ENCODE data around the gene SLC4A1AP. TPM values are rescaled to one million over a fixed set of nuclear protein-coding genes. Genes with fewer than 3 reads are reported as not detected.

The SLC4A1AP gene
- total and polyA plus RNA-seq, 9 of the 15 experiments (the other 6 are each of a cell fraction or from before 2014, with no cell fraction given), result 8.1 to 40.5 (median 35.3) TPM

DNA sequence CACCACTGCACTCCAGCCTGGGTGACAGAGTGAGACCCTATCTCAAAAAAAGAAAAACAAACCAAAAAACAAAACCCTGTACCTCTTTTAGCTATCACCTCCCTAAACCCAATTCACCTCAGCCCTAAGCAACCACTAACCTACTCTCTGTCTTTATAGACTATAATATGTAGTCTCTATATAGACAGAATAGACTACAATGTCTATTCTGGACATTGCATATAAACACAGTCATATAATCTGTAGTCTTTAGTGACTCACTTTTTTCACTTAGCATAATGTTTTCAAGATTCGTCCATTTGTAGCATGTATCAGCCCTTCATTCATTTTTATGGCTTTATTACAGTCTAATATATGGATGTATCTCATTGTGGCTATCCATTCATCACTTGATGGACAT, 70.6 kb downstream of the SLC4A1AP start:
- Histone ChIP-seq H3K9ac (ENCODE audit: insufficient read depth in 1 of 2, low read depth in 2 of 2, low read length in 2 of 2) (no peak overlapping the region), H2AFZ (ENCODE audit: low read depth, low read length) (no peak overlapping the region), H4K20me1 (replicated peaks; ENCODE audit: control insufficient read depth, insufficient read depth, low read length) (no peaks in the 10 kb centered on the region), H3K27me3 (ENCODE audit: control insufficient read depth in 2 of 2, insufficient read depth in 2 of 2, low read length in 2 of 2) (peaks cover 5 to 25% of the 10 kb centered on the region in 2 experiments; a peak in 3 of 5 replicates), H3K36me3 (ENCODE audit: control insufficient read depth, insufficient read depth, low read length) (no peaks in the 10 kb centered on the region), H3K9me3 (replicated peaks; ENCODE audit: control insufficient read depth, insufficient read depth, low read depth, low read length) (no peaks in the 10 kb centered on the region), H3K9me1 (ENCODE audit: control insufficient read depth, insufficient read depth, low read length) (no peaks in the 10 kb centered on the region), H3K4me2 (ENCODE audit: insufficient read depth, low read length) (no peak overlapping the region), H3K79me2 (ENCODE audit: control insufficient read depth, insufficient read depth, low read length) (no peaks in the 10 kb centered on the region), H3K4me1 (replicated peaks in 1 of 2; ENCODE audit: control insufficient read depth in 2 of 2, insufficient read depth in 2 of 2, low read length in 2 of 2) (peaks cover 7 to 15% of the 10 kb centered on the region in 2 experiments; a peak in 3 of 5 replicates), H3K4me3 (no peak overlapping the region), H3K27ac (ENCODE audit: extremely low read depth, low read depth, low read length) (no peak overlapping the region)
- POLR2A ChIA-PET, result interaction anchor here (0.6 kb wide), 1 partner anchor 18 kb away, joined by 3 read pairs; no protein-coding TSS in a partner anchor
- DNase-seq (ENCODE audit: extremely low read depth in 1 of 4, low spot score in 3 of 4) (no peak), ATAC-seq (no peak), FAIRE-seq (no peak)
- BruUV-seq (replicated peaks), result no TSS peak
- 23% methylated on average over 1 of the region's 1 CpG for WGBS (ENCODE audit: insufficient coverage, low coverage, missing lambda C conversion rate)
- CTCF ChIA-PET (ENCODE audit: low intra/inter-chr PET ratio), result no interaction called here
- in situ Hi-C loops (cut with MboI), result no loop called here
- intact Hi-C loops (cut with micrococcal nuclease), result no loop called here
- TF ChIP-seq PHB2 (IDR thresholded peaks at IDR 0.05; ENCODE audit: low read depth) (no peak), PCBP1 (IDR thresholded peaks at IDR 0.05; ENCODE audit: low read depth, low read length, poor library complexity, severe bottlenecking) (no peak), HDAC3 (IDR thresholded peaks at IDR 0.05; ENCODE audit: borderline replicate concordance, partially characterized antibody) (no peak), ZNF212 (CRISPR knock-in tag; IDR thresholded peaks at IDR 0.05) (no peak)
- TF ChIP-seq, protein P1, sequence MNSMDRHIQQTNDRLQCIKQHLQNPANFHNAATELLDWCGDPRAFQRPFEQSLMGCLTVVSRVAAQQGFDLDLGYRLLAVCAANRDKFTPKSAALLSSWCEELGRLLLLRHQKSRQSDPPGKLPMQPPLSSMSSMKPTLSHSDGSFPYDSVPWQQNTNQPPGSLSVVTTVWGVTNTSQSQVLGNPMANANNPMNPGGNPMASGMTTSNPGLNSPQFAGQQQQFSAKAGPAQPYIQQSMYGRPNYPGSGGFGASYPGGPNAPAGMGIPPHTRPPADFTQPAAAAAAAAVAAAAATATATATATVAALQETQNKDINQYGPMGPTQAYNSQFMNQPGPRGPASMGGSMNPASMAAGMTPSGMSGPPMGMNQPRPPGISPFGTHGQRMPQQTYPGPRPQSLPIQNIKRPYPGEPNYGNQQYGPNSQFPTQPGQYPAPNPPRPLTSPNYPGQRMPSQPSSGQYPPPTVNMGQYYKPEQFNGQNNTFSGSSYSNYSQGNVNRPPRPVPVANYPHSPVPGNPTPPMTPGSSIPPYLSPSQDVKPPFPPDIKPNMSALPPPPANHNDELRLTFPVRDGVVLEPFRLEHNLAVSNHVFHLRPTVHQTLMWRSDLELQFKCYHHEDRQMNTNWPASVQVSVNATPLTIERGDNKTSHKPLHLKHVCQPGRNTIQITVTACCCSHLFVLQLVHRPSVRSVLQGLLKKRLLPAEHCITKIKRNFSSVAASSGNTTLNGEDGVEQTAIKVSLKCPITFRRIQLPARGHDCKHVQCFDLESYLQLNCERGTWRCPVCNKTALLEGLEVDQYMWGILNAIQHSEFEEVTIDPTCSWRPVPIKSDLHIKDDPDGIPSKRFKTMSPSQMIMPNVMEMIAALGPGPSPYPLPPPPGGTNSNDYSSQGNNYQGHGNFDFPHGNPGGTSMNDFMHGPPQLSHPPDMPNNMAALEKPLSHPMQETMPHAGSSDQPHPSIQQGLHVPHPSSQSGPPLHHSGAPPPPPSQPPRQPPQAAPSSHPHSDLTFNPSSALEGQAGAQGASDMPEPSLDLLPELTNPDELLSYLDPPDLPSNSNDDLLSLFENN (IDR thresholded peaks at IDR 0.05; ENCODE audit: low read depth in 2 of 2, low read length in 2 of 2), result no peak
- TF ChIP-seq, protein P2, sequence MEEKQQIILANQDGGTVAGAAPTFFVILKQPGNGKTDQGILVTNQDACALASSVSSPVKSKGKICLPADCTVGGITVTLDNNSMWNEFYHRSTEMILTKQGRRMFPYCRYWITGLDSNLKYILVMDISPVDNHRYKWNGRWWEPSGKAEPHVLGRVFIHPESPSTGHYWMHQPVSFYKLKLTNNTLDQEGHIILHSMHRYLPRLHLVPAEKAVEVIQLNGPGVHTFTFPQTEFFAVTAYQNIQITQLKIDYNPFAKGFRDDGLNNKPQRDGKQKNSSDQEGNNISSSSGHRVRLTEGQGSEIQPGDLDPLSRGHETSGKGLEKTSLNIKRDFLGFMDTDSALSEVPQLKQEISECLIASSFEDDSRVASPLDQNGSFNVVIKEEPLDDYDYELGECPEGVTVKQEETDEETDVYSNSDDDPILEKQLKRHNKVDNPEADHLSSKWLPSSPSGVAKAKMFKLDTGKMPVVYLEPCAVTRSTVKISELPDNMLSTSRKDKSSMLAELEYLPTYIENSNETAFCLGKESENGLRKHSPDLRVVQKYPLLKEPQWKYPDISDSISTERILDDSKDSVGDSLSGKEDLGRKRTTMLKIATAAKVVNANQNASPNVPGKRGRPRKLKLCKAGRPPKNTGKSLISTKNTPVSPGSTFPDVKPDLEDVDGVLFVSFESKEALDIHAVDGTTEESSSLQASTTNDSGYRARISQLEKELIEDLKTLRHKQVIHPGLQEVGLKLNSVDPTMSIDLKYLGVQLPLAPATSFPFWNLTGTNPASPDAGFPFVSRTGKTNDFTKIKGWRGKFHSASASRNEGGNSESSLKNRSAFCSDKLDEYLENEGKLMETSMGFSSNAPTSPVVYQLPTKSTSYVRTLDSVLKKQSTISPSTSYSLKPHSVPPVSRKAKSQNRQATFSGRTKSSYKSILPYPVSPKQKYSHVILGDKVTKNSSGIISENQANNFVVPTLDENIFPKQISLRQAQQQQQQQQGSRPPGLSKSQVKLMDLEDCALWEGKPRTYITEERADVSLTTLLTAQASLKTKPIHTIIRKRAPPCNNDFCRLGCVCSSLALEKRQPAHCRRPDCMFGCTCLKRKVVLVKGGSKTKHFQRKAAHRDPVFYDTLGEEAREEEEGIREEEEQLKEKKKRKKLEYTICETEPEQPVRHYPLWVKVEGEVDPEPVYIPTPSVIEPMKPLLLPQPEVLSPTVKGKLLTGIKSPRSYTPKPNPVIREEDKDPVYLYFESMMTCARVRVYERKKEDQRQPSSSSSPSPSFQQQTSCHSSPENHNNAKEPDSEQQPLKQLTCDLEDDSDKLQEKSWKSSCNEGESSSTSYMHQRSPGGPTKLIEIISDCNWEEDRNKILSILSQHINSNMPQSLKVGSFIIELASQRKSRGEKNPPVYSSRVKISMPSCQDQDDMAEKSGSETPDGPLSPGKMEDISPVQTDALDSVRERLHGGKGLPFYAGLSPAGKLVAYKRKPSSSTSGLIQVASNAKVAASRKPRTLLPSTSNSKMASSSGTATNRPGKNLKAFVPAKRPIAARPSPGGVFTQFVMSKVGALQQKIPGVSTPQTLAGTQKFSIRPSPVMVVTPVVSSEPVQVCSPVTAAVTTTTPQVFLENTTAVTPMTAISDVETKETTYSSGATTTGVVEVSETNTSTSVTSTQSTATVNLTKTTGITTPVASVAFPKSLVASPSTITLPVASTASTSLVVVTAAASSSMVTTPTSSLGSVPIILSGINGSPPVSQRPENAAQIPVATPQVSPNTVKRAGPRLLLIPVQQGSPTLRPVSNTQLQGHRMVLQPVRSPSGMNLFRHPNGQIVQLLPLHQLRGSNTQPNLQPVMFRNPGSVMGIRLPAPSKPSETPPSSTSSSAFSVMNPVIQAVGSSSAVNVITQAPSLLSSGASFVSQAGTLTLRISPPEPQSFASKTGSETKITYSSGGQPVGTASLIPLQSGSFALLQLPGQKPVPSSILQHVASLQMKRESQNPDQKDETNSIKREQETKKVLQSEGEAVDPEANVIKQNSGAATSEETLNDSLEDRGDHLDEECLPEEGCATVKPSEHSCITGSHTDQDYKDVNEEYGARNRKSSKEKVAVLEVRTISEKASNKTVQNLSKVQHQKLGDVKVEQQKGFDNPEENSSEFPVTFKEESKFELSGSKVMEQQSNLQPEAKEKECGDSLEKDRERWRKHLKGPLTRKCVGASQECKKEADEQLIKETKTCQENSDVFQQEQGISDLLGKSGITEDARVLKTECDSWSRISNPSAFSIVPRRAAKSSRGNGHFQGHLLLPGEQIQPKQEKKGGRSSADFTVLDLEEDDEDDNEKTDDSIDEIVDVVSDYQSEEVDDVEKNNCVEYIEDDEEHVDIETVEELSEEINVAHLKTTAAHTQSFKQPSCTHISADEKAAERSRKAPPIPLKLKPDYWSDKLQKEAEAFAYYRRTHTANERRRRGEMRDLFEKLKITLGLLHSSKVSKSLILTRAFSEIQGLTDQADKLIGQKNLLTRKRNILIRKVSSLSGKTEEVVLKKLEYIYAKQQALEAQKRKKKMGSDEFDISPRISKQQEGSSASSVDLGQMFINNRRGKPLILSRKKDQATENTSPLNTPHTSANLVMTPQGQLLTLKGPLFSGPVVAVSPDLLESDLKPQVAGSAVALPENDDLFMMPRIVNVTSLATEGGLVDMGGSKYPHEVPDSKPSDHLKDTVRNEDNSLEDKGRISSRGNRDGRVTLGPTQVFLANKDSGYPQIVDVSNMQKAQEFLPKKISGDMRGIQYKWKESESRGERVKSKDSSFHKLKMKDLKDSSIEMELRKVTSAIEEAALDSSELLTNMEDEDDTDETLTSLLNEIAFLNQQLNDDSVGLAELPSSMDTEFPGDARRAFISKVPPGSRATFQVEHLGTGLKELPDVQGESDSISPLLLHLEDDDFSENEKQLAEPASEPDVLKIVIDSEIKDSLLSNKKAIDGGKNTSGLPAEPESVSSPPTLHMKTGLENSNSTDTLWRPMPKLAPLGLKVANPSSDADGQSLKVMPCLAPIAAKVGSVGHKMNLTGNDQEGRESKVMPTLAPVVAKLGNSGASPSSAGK (IDR thresholded peaks at IDR 0.05), result no peak
